ENCODE measurements around the gene FGF3. TPM values are rescaled to one million over a fixed set of nuclear protein-coding genes. Genes with fewer than 3 reads are reported as not detected.

FGF3 gene
- polyA plus RNA-seq, 1 of the 3 experiments (the other 2 are of a cell fraction): not detected

DNA sequence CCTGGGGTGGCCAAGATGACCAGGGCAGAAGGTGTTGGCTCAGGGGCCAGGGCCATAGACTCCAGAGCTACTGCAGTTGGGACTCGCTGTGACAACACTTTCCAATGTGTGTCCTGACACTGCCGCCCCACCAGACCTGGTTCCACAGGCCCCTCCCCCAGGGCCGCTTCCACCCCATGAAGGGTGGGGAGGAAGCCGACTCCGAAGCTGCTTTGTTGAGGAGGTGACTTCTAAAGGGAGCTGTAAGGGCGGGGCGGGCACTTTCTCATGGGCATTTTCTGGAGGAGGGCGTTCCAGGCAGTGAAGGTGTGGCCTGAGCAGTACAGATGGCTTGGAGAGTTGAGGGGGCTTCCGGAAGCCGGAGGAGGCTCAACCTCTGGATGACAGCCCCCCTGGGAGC, 6.3 kb downstream of the FGF3 start:
- Histone ChIP-seq H3K27ac (ENCODE audit: low read depth in 2 of 2, low read length in 1 of 2) (no peak overlapping the region), H3K9ac (no peak overlapping the region), H3K4me3 (ENCODE audit: low read depth in 2 of 2, low read length in 1 of 2) (no peak overlapping the region), H3K4me2 (no peak overlapping the region), H3K9me3 (no peaks in the 10 kb centered on the region), H4K20me1 (ENCODE audit: insufficient read depth) (no peaks in the 10 kb centered on the region), H3K27me3 (ENCODE audit: insufficient read depth) (peaks cover 27% of the 10 kb centered on the region), H3K36me3 (replicated peaks in 1 of 2; ENCODE audit: control insufficient read depth in 1 of 2, insufficient read depth in 2 of 2, low read length in 1 of 2) (no peaks in the 10 kb centered on the region), H3K4me1 (ENCODE audit: control insufficient read depth in 1 of 2, insufficient read depth in 2 of 2, low read depth in 1 of 2, low read length in 1 of 2) (peaks cover 0 to 8% of the 10 kb centered on the region in 2 experiments; a peak in 1 of 4 replicates), H2AFZ (ENCODE audit: low read depth) (no peak overlapping the region), H3F3A (replicated peaks; ENCODE audit: insufficient read depth) (no peaks in the 10 kb centered on the region), H3K79me2 (ENCODE audit: insufficient read depth) (no peaks in the 10 kb centered on the region), H3K9me2 (no peaks in the 10 kb centered on the region)
- 66% methylated on average over 7 of the region's 10 CpGs for WGBS (ENCODE audit: low lambda C conversion rate)
- no peak for DNase-seq
- ChIA-PET CTCF (interaction anchor here (1.2 kb wide), 2 partner anchors 12 to 24 kb away, joined by 3 to 6 read pairs; no protein-coding TSS in a partner anchor), POLR2A (no interaction called here)
- TF ChIP-seq USF1 (IDR thresholded peaks at IDR 0.05; ENCODE audit: borderline replicate concordance, low read depth) (no peak), MEF2A (IDR thresholded peaks at IDR 0.05; ENCODE audit: borderline replicate concordance, low read depth) (no peak), RFX5 (IDR thresholded peaks at IDR 0.05; ENCODE audit: low read length) (no peak), CHD2 (IDR thresholded peaks at IDR 0.05; ENCODE audit: low read length, partially characterized antibody) (no peak), MAX (IDR thresholded peaks at IDR 0.05; ENCODE audit: low read depth) (no peak), ZBTB33 (IDR thresholded peaks at IDR 0.05; ENCODE audit: borderline replicate concordance, low read depth) (no peak), FOXJ3 (CRISPR knock-in tag; IDR thresholded peaks at IDR 0.05) (no peak), RAD21 (IDR thresholded peaks at IDR 0.05; ENCODE audit: low read length) (no peak), EZH2phosphoT487 (IDR thresholded peaks at IDR 0.05; ENCODE audit: borderline replicate concordance, low read depth) (no peak), FOSL2 (IDR thresholded peaks at IDR 0.05; ENCODE audit: borderline replicate concordance, low read depth) (no peak), RCOR1 (IDR thresholded peaks at IDR 0.05; ENCODE audit: low read length) (no peak), NRF1 (IDR thresholded peaks at IDR 0.05; ENCODE audit: low read depth, low read length) (no peak), ELF1 (IDR thresholded peaks at IDR 0.05) (no peak), NFIC (IDR thresholded peaks at IDR 0.05; ENCODE audit: borderline replicate concordance) (no peak), TEAD4 (IDR thresholded peaks at IDR 0.05; ENCODE audit: borderline replicate concordance, insufficient read depth) (no peak)
- TF ChIP-seq, protein P1, sequence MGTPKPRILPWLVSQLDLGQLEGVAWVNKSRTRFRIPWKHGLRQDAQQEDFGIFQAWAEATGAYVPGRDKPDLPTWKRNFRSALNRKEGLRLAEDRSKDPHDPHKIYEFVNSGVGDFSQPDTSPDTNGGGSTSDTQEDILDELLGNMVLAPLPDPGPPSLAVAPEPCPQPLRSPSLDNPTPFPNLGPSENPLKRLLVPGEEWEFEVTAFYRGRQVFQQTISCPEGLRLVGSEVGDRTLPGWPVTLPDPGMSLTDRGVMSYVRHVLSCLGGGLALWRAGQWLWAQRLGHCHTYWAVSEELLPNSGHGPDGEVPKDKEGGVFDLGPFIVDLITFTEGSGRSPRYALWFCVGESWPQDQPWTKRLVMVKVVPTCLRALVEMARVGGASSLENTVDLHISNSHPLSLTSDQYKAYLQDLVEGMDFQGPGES (IDR thresholded peaks at IDR 0.05; ENCODE audit: low read depth, low read length): no peak
- TF ChIP-seq, protein P2, sequence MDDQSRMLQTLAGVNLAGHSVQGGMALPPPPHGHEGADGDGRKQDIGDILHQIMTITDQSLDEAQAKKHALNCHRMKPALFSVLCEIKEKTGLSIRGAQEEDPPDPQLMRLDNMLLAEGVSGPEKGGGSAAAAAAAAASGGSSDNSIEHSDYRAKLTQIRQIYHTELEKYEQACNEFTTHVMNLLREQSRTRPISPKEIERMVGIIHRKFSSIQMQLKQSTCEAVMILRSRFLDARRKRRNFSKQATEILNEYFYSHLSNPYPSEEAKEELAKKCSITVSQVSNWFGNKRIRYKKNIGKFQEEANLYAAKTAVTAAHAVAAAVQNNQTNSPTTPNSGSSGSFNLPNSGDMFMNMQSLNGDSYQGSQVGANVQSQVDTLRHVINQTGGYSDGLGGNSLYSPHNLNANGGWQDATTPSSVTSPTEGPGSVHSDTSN (IDR thresholded peaks at IDR 0.05): no peak
